HG03196 (cell line): ENCODE data around the gene ETS1.
"Not testable (repeated sequence)": the region's sequence is repeated elsewhere in the genome, so short reads cannot be mapped to it uniquely, and the experiment has no call there.

Experiments
- ATAC-seq: cut with Tn5 transposase; IDR thresholded peaks from one replicate; pipeline ENCODE4 v1.9.1; 2021; ENCODE audit not compliant: unreplicated experiment

The ETS1 gene

DNA sequence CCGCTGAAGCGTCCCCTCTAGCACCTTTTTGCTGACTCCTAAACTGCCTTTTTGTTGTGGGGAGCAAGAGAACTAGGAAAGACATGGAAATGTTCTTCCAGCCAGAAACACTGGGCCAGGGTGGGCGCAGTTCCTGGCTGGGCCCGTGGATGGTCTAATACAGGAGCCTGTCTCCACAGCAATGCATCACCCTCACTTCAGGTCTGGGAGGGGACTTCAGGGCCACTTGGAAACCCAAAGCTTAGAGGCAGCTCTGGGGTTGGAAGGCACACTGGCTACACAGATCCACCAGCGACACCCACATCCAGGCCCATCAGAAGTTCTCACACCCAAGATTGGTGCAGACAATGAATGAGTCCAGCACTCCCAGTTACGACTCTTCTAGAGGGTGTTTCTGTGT, 120.3 kb downstream of the ETS1 start:
- ATAC-seq = no peak

DNA sequence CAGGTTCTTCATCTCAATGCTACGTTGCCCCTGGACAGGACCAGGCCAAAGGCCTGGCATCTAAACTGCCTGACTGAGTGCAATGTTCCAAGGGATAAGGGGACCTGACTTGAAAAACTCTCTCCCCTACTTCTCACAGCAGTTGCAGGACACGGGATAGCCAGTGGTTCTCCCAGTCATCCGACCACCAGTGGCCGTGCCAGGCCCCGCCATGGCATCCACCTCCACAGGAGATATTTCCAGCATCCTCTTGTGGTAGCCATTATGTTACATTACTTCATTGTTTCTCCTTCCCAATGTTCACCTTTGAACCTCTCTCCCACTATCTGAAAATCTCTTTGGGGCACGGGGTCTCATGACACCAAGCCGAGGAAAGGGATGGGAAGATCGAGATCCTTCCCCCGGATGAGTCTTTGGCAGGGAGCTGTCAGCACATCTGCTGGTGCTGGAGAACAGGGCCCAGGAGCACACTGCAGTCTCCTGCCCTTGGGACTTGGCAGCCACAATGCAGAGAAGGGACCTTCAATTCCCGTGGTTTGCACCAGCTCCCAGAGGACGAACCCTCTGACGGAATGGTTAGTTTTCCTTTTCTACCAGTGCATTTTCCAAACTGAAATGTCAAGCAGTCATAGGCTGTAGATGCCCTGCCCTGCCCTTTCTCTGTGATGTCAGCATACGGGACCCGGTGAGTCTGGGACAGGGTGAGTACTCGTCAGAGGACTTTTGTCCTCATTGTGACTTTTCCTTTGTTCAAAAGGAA, 121.2 kb downstream of the ETS1 start:
- no peak for ATAC-seq

DNA sequence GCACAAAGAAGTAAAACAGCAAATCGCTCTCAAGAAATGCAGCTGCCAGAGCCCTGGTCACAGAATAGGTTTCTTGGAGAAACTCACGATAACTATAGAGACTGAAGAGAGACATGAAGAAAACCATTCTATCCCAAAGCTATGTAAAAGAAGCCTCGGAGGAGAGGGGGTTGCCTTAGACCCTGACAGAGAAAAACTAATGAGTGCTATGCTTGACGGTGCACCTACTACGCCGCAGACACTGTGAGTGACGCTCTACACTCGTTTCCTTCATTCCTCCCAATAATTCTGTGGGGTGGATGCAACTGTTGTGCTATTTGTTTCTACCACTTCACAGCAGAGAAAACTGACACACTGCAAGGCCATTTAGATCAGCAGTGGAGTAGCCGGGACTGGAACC, 121.8 kb downstream of the ETS1 start:
- no peak for ATAC-seq

DNA sequence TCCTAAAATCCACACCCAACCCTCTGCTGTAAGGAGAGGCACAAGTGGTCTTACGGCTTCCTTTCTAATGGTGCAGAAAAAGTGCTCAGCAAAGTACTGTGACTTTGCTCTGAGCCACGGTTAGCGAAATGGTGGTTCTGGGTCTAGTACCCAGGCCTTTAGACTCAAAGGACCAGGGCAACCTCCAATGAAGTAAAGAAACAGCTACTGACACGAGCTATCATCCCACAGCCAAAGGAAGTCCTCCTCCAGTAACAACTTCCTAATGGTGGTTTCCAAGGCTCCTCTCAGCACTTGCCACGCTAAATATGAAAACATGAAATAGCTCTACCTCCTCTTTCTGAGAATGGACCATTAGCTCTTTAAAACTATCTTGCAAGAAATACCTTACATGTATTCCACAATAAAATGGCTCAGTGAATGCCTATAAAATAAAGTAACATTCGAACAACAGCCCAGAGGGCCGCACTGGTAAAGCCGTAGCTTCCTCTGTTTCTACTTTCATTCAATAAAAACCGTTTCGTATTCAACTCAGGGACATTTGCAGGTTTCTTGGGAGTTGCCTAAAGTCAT, 122.4 kb downstream of the ETS1 start:
- no peak for ATAC-seq

DNA sequence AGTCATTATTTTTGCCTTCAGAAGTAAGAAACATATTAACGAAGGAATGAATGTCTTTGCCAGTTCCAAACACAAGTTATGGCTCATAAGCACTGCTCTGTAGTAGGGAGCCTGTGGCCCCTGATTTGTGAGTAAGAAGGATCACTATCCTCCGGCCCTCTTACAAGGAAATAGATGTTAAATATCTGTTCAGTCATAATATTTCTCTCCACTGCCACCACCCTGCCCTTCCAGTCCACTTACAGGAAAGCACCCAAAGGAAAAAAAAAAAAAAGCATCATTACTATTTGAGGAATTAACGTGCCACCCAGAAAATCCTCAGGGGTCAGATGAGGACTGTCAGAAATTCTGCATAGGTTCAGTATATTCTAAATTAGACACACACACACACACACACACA, 123.4 kb downstream of the ETS1 start:
- ATAC-seq = no peak

DNA sequence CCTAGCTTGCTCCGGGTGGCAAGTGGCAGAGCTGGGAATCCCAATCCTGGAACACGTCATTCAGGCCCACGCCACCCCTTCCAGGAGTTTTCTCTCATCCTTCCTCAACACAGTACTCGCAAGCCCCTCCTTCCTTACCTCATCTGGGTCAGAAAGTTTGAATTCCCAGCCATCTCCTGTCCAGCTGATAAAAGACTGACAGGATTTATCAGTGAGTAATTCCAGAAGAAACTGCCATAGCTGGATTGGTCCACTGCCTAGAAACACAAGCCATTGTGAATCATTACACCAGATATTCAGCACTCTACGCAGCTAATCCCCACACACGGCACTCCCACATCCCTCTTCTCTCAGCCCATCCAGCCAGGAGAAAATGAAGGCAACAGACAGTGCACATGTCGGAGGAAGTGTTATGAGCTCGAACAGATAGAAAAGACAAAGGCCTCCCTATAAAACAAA, 124.0 kb downstream of the ETS1 start:
- no peak for ATAC-seq

DNA sequence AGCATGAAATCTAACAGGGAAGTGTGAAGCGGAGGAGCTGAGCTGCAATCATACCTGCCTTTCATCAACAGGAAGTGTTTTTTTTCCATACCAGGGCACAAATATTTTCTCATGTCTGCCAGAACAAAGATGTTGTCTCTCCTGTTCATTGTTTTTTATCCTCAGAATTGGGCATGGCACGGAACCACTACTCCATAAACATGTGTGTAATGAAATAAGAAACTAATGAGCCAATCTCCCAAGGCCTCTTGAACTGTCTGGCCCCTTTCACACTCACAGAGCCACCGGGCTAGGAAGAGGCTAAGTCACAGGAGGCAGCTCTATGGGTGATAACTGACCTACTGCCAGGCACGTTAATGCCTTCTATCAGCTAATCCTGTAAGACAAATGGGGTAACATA, 124.4 kb downstream of the ETS1 start:
- no peak for ATAC-seq

DNA sequence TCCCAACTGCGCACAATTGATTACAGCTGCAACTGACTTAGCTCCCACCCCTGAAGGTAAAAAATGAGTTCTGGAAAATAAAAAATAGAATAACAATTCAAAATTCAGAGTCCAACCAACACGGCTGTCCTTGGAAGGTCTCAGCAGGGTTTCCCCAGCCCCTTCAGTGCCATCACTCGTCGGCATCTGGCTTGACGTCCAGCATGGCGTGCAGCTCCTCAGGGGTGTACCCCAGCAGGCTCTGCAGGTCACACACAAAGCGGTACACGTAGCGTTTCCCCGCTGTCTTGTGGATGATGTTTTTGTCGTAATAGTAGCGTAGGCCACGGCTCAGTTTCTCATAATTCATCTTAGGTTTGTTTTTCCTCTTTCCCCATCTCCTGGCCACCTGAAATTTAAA, 125.2 kb downstream of the ETS1 start:
- no peak for ATAC-seq

DNA sequence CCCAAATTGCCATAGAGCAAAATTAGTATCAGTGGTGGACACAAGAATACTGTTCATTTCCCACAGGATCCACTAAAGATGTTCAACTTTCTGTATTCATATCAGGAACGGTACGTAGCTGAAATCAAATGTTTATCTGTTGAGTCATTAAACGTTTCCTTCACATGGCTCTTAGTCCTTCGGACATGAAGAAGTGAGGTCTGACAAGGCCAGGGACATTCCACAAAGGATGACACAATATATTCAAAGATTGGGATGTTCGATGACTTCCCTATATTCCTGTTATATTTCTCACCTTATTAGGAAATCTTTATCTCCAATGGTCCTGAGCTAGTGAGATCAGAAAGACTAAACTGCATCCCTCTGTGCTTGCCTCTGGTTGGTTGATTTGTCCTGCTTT, 129.0 kb downstream of the ETS1 start:
- ATAC-seq = no peak

DNA sequence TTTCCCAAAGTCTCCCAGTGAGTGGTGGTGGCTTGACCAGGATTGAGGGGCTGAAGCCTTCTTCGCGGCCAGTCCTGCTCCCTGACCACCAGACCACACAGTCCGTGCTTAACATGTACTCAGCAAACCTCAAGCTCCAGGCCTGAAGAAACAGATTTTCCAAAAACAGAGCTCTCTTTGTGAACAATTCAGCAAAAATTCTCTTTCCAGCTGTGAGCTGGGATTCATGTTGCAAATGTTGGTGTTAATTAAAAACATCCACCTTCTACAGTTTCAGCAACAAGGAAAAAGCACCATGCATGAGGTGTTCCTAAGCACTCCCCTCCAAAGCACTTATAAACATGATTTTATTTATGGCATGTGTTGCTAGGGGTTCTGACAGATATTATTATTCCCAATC, 129.5 kb downstream of the ETS1 start:
- ATAC-seq = no peak

DNA sequence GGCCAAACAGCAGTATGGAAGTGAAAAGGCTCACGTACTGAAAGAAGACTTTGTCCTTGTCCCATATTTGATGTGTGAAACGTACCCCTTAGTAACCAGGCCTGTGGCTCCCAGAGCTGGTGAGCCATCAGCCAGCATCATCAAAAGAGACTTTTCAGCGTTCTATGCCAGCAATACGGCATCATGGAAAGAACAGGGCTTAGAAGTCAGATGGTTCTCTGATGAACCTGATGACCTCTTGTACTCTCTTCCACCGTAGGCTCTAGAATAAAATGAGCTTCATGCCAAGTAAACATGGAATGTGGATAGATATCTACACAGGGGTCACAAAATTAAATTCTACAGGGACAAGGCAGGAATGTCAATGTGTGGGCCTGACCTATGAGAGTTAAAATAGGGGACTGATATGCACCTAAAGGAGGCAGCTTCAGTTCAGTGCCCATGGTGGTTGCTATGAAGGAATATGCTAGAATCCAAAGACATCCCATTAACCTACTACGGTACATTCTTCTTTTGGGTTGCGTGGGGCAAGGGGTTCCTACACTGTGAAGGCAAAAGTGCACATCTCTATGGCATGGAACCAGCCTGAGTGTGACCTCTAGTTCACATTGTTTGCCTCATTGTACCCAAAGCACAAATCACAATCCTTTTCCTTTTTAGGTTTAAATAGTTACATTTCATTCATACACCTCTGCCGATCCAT, 130.6 kb downstream of the ETS1 start:
- ATAC-seq = no peak

DNA sequence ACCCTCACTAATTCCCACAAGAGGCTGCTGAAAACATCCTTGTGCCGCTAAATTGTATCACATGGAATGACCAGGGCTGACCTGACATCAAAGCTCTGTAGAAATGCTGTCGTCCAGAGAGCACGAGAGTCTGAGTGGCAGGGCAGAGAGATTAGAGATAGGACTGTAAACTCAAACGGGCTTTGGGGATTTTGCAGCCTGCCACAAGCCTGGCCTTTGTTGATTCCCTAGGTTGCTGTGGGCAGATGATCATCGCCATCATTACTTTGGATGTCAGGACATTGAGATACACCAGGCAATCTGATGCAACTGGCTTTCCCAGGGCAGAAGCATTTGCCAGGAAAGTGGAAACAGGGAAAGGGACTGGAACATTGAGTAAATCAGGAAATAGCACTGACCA, 131.6 kb downstream of the ETS1 start:
- ATAC-seq = no peak

DNA sequence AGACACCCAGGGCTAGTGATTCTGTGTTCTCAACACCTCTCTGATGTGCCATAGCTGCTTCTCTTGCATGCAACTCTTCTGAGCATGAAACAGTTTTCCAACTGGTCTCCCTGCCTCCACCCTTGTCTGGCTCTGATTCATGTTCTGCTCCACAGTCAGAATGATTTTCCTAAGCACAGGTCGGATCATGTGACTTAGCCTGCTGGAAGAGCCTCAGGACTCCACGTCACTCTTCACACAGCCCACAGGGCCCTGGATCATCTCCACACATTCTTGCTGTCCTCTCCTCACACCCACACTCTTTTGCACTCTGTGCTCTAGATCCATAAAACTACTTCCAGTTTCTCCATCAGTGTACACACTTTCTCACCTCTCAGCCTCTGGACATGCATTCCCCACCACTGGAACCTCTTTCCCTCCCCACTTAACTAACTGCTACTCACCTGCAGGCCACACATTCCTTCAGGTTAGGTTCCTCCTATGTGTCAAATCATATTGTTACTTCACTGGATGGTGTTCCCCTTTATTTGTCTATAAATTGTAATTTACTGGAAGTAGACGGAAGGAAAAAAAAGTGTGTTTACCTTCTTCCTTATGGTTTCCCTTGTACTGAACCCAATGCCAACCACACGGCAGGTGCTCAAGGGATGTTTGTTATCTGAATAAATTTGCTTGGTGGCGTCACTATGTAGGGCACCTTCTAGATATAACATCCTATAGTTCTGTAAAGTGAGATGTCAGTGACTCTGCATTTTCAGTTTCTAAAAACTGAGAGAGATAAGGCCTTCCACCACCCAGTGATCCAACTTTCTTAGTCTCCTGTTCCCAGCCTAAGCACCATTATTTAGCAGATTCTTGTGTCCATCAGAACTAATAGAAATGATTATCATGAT, 133.7 kb downstream of the ETS1 start:
- ATAC-seq = no peak

DNA sequence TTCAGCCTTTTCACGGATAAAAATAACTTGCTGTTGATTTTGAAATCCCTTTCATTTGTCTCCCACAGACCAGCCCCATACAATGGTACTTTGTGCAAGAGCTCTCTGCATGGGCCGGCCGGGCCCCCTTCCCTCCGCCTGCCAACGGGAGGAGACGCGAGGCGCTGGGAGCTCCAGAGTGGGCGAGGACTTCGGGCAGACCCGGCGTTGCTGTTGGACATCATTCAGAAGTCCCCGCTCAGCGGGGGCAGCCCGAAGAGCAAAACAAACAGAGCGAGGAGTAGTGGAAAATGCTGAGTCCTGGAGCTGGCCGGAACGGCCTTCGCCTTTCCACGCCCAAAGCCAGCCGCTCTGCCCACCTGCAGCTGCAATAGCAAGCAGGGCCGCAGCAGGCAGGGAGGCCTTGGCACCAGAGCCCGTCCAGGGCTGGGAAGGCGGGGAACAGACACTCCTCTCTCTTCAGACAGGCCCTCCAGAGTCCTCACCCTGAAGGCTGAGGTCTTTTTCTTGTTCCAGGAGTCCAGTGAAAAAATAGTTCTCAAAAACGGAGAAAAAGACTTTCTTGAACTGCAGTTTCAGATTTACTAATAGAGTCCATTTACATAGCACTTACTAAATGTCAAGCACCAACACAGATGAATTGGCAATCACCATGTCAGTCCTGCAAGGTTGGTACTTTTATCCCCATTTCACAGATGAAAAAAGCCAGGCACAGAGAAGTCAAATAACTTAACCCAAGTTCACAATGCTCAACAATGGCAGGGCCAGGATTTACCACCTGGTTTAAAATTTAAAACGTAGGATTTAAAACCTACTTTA, 135.5 kb downstream of the ETS1 start:
- ATAC-seq = no peak

DNA sequence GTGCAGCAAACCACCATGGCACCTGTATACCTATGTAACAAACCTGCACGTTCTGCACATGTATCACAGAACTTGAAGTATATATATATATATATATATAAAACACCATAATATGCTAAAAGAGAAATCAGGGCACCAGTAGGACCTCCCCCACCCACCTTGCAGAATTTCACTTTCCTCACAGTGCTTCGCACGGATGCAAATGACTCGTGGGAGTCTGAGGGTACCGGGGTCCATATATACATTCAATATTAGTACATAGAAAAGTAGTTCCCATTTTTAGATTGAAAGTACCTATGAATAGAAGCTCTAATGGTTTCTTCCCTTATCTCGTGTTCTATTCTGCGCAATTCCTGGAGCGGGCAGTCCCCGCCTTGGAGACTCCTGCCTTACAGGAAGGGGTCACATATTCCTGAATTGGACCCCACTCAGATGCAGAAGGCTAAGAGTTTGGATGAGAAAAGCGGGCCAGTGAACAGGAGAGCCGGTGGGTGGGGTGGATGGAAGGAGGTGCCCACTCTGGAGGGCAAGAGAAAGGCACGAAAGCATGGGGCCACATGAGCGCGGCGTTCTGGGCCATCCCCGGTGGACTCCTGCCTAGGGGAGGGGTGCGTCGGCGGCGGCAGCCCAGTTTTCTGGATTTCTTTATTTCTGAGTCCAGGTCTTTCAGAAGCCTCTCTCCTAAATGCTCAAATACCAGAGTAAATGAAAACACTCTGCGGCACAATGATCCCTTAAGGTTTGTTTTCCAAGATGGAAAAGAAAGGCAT, 136.3 kb downstream of the ETS1 start:
- ATAC-seq = no peak

DNA sequence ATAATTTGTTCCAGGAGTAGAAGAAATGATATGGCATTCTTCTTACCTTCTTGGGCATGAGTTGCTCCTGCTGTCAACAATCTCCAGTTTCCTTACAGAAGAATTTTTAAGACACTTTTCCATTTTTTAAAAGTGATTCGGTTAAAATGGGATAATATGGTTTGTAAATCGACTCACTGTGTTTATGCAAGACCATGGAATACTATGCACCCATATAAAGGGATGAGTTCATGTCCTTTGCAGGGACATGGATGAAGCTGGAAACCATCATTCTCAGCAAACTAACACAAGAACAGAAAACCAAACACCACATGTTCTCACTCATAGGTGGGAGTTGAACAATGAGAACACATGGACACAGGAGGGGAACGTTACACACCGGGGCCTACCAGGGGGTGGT, 136.9 kb downstream of the ETS1 start:
- not testable (repeated sequence) for ATAC-seq

DNA sequence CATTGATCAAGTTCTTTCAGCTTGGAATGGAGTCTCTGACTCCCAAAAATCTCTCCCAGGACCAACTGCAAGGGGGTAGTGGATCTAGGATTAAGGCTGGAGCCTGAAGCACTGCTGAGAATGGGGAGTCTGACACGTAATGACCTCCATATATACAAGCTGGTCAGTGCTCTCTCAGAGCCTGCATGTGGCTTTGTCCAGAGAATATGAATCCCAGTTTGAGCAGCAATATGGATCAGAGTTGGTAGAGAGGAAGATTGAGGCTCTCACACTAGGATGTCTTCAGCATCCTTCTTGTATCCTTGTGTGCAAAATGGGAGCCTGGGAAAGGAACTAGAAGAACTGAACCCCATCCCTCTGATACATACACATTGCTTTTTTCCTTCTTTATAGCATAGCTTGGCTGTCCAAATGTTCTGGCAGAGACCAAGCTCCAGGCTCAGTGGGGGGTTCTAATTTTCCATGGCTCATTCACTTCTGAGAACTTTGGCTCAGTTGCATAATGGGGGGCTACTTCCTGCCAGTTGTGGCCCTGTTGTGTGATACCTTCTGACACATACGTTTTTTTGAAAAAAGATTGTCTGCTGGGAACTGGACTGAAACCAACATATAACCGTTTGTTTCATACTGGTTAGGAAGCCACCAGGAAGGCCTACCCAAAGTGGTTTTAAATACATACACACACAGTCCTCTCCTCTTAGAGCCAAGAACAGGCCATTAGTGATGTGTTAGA, 138.2 kb downstream of the ETS1 start:
- no peak for ATAC-seq

DNA sequence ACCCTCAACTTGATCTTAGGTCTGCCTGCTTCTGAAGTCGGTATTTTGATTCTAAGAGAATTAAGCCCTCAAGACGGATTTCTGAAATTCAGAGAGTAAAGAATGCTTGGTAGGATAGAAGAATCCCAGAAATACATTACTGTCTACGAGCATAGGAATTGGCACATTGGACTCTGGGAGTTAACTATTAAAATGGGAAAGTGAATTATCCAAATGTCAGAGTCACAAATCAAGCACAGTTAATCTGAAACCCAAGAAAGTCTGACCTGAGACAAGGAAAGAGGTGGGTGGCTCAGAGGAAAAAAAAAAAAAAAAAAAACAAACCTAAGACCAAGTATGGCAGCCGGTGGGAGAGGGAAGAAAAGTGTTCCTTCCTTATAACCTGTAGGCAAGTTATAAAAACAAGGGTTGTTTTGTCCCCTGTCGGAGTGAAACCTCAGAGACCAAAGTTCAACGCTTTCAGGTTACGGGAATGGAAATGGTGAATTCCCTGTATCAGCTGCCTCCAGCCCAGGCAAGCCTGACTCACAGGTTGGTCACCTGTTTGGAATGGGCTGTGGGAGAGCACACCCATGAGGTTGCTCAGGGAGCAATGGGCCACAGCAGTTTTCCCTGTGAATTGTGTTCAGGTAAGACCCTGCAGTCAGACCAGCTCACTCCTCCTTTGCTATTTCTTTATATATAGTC, 139.0 kb downstream of the ETS1 start:
- no peak for ATAC-seq
